Heart right ventricle (tissue), 16 donors: ENCODE results near the gene DIO3. TPM values are rescaled to one million over a fixed set of nuclear protein-coding genes. Genes with fewer than 3 reads are reported as not detected.

ENCODE experiments used
- ATAC-seq, 8 donors: fragments of 200-7000 bp; cut with Tn5 transposase; one replicate each; pipeline ENCODE4 v1.9.1; 2020; ENCODE audit warnings: mild to moderate bottlenecking in 8 of 8, moderate library complexity in 8 of 8, moderate number of reproducible peaks in 1 of 8
- DNase-seq, 2 donors: peaks; one replicate each; pipeline ENCODE4 v3.0.0-alpha.2; 2020
- H3K27ac ChIP-seq, 10 donors: fragments of 200-600 bp; sonication (generic) in 2 of 10; one replicate each; pipeline versions ENCODE4 v1.5.0 to v1.8.0; 2020 to 2022; ENCODE audit warnings: mild to moderate bottlenecking in 3 of 10
- H3K27me3 ChIP-seq, 7 donors: fragments of 200-600 bp; one replicate each; pipeline ENCODE4 v1.8.0; 2021 to 2022; ENCODE audit warnings: mild to moderate bottlenecking in 2 of 7
- H3K36me3 ChIP-seq, 9 donors: fragments of 200-600 bp; sonication (generic) in 1 of 9; one replicate each; pipeline versions ENCODE4 v1.5.0 to v1.8.0; 2020 to 2022; ENCODE audit warnings: mild to moderate bottlenecking in 2 of 9
- H3K4me1 ChIP-seq, 9 donors: fragments of 200-600 bp; sonication (generic) in 1 of 9; one replicate each; pipeline versions ENCODE4 v1.5.0 to v1.8.0; 2020 to 2022; ENCODE audit warnings: mild to moderate bottlenecking in 4 of 9
- H3K4me3 ChIP-seq, 10 donors: fragments of 200-600 bp; sonication (generic) in 2 of 10; one replicate each; pipeline versions ENCODE4 v1.5.0 to v1.8.0; 2020 to 2022; ENCODE audit warnings: mild to moderate bottlenecking in 7 of 10, moderate library complexity in 2 of 10
- H3K9me3 ChIP-seq, 11 donors: fragments of 200-600 bp in 10 of 11; sonication (generic) in 2 of 11; one replicate each; pipeline versions ENCODE4 v1.5.0 to v1.8.0; 2013 to 2022; ENCODE audit warnings: mild to moderate bottlenecking in 2 of 11, control low read depth in 1 of 11, moderate library complexity in 1 of 11
- CTCF ChIP-seq, 9 donors: fragments of 200-600 bp; sonication (generic) in 2 of 9; IDR thresholded peaks; one replicate each; pipeline versions ENCODE4 v1.5.0 to v1.8.0; 2021 to 2022; ENCODE audit warnings: antibody characterized with exemption in 9 of 9, mild to moderate bottlenecking in 5 of 9, moderate library complexity in 1 of 9
- WGBS, 2 donors: extraction: QIAGEN DNeasy Blood & Tissue Kit; methylation state at CpG; one replicate each; pipeline ENCODE4 v1.1.7; 2013; ENCODE audit warnings: inconsistent platforms in 1 of 2; 5-methylcytosine and 5-hydroxymethylcytosine counted together
- intact Hi-C, 10 donors: fragments of 100-400 bp; cut with DNase I; formaldehyde crosslinking; loops; one replicate each; pipeline versions ENCODE4 v1.11.1 to v1.14.2; 2022
- polyA plus RNA-seq, 2 donors: library from polyadenylated mRNA; stranded (reverse); fragments of 200-250 nt; gene quantifications; one replicate each; pipeline ENCODE4 v1.2.3, GENCODE V29; 2013
- total RNA-seq, 10 donors: library from RNA; stranded (reverse); fragmentation: NEBNext Ultra II Directional in 3 of 10; extraction: Animal tissue kit (Norgen Biotek cat#: 25700) in 3 of 10; gene quantifications; one replicate each; pipeline versions ENCODE4 v1.2.1 to v1.2.4, GENCODE V29; 2021 to 2023
- donor health status: Arrhythmogenic right ventricular cardiomyopathy.
- donor health status: ischemic (EF 13 %, LVEDD 7.1; RV severe dilation, severe dysfunction).
- donor health status: healthy with polysubstance abuse.
- donor health status: DM: no; HTN: yes; CAD: no.
- donor health status: DM: no; HTN: no; CAD: no.
- donor health status: ischemic (EF 25% LVEDD 6.9; RV normal size, moderate dysfunction).
- donor health status: ischemic (EF 25% LVEDD 5.7; RV mildly dilated, moderate dysfunction).
- donor health status: healthy.
- donor health status: DM: yes; HTN: yes; CAD: no.
- donor health status: Ischemic cardiomyopathy.
- donor health status: ischemic (EF 35%, LVEDD 5.7; RV mildly dilated, moderate dysfunction).
- donor health status: nonischemic (EF 11% LVEDD 7.7; RV severe dilation, severe dysfunction).
- donor health status: DM: yes; HTN: yes; CAD: no.
- donor health status: PGD.
- donor health status: ischemic (EF 29% LVEDD 5.4; RV normal size, mild dysfunction).
- donor health status: nonischemic (EF 23%, LVEDD 6.1; RV moderate dilation, normal function).

Gene DIO3
- total and polyA plus RNA-seq, 12 donors: 0.15 to 0.33 (median 0.24) TPM; not detected in 8

GRCh38 chr14:101598159-101598558 lies 36.9 kb downstream of the DIO3 start:
- H3K27ac ChIP-seq: no peak overlapping the region
- intact Hi-C loops: no loop called here
- peaks cover 0 to 19% (median 2%) of the 10 kb centered on the region in 7 donors for H3K27me3 ChIP-seq
- no peak overlapping the region for H3K4me3 ChIP-seq
- peaks cover 0 to 10% (median 0%) of the 10 kb centered on the region in 11 donors for H3K9me3 ChIP-seq
- DNase-seq (no peak), ATAC-seq (no peak)
- H3K4me1 ChIP-seq: peaks cover 0 to 10% (median 0%) of the 10 kb centered on the region in 9 donors
- no peak for TF ChIP-seq CTCF (IDR thresholded peaks at IDR 0.05)
- H3K36me3 ChIP-seq: no peaks in the 10 kb centered on the region
- 89 to 93% methylated on average over 6 of the region's 6 CpGs for WGBS, 2 donors

GRCh38 chr14:101598571-101599233 lies 37.4 kb downstream of the DIO3 start:
- 86 to 87% methylated on average over 9 of the region's 9 CpGs for WGBS, 2 donors
- no peak overlapping the region for H3K27ac ChIP-seq
- ATAC-seq: no peak
- H3K27me3 ChIP-seq: peaks cover 0 to 19% (median 3%) of the 10 kb centered on the region in 7 donors
- intact Hi-C loops: no loop called here
- H3K36me3 ChIP-seq: no peaks in the 10 kb centered on the region
- H3K9me3 ChIP-seq: peaks cover 0 to 10% (median 0%) of the 10 kb centered on the region in 11 donors
- H3K4me3 ChIP-seq: no peak overlapping the region
- no peak for DNase-seq
- no peak for TF ChIP-seq CTCF (IDR thresholded peaks at IDR 0.05)
- peaks cover 0 to 10% (median 0%) of the 10 kb centered on the region in 9 donors for H3K4me1 ChIP-seq

- TF ChIP-seq CTCF (IDR thresholded peaks at IDR 0.05): no peak
- intact Hi-C loops: no loop called here
- Histone ChIP-seq H3K27me3 (peaks cover 0 to 19% (median 7%) of the 10 kb centered on the region in 7 donors), H3K36me3 (no peaks in the 10 kb centered on the region), H3K27ac (no peak overlapping the region), H3K4me1 (peaks cover 0 to 10% (median 0%) of the 10 kb centered on the region in 9 donors), H3K4me3 (no peak overlapping the region), H3K9me3 (peaks cover 0 to 10% (median 0%) of the 10 kb centered on the region in 11 donors)
- ATAC-seq: no peak
- no peak for DNase-seq
- 92 to 94% methylated on average over 13 of the region's 13 CpGs for whole genome bisulfite sequencing, 2 donors
Observed at GRCh38 chr14:101599234-101599885, 38.1 kb downstream of the DIO3 start.

GRCh38 chr14:101600336-101600890 lies 39.1 kb downstream of the DIO3 start:
- Histone ChIP-seq H3K27me3 (peaks cover 0 to 27% (median 7%) of the 10 kb centered on the region in 7 donors), H3K27ac (no peak overlapping the region), H3K36me3 (no peaks in the 10 kb centered on the region), H3K4me3 (no peak overlapping the region), H3K4me1 (peaks cover 0 to 10% (median 0%) of the 10 kb centered on the region in 9 donors), H3K9me3 (peaks cover 0 to 7% (median 0%) of the 10 kb centered on the region in 11 donors)
- intact Hi-C loops: no loop called here
- 77 to 78% methylated on average over 7 of the region's 7 CpGs for WGBS, 2 donors
- ATAC-seq (no peak), DNase-seq (no peak)
- TF ChIP-seq CTCF (IDR thresholded peaks at IDR 0.05): no peak
